Inferior parietal cortex (tissue), 1 donor: ENCODE data around the gene PRKCA.
"Not testable (repeated sequence)": the region's sequence is repeated elsewhere in the genome, so short reads cannot be mapped to it uniquely, and the experiment has no call there.

ENCODE experiments used
- DNase-seq: peaks from one replicate; pipeline ENCODE4 v3.0.0-alpha.2; 2016; ENCODE audit errors: extremely low spot score

PRKCA gene

DNA sequence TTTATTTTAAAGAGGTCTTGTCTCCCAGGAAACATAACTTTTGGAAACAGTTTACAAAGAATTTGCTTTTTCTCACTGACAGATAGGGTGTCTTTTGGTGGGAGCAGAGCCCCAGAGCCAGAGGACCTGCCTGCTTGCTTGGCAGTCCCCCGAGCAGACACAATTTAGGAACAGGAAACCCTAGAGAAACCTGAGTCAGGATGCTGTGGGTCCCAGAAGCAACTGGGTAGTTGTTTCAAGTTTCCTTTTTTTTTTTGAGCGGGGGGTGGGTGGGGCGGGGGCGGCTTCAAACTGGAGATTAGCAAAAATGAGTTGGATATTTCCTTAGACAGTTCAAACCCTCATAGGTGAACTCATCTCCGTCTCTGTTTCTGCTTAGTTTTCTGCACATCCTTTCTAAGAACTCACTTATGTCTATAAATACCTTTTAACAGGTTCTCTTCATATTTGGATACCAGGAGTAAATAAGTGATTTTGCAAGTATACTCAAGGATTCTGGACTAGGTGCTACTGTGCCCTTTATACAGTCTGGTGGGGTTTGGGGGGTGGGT lies 135.1 kb downstream of the PRKCA start:
- DNase-seq, result no peak

DNA sequence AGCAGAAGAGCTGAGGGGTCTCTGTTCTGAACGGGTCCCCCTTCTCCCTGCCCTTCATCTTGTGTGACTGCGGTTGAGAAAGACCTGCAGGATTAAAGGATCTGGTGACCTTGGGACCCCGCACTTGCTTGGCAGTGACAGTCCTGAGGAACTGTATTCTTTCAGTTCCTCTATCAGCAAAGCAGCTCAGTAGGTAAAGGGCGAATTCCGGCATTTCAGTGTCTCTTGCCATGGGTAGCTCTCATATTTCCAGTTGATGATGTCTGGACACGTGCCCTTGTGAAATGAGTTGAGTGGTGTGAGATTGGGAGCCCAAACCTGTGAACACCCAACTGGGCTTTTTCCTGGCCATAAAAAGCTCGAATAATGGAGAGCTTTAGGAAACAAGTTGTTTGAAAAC lies 135.7 kb downstream of the PRKCA start:
- no peak for DNase-seq

DNA sequence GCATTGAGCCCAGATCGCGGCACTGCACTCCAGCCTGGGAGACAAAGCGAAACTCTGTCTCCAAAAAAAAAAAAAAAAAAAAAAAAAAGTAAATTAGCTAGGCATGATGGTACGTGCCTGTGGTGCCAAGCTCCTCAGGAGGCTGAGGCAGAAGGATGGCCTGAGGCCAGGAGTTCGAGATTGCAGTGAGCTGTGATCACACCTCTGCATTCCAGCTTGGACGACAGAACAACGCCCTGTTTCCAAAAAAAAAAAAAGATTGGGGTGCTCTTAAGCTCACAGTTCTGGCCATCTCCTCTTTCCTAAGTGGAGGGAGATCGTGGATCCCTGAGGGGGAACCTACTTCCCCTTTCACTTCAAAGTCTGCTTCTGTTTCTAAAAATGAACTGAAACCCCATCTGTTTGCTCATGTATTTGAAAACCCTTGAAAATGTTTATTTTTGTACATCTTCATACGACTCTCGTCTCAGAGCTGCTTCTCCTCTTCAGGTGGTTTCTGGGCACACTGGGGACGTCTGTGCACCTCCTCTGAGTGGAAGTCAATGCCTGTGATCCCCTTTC lies 138.8 kb downstream of the PRKCA start:
- no peak for DNase-seq

DNA sequence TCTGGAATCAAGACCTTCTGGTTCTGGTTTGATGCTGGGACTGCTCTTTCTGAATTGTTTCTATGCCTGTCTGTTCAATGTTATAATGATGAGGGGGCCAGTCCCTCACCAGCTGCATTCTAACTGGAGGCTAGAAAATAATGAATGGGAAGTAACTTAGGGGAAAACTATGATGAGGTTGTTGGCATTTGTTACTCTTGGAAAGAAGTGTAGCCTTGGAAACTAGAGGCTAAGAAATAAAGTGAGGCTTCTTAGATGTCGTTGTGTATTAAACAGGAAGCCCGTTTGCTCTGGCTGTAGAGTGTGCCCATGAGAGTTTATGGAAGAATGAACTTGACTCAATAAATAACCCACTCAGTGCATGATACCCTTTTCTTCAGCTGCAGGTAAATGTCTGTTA lies 140.8 kb downstream of the PRKCA start:
- no peak for DNase-seq

DNA sequence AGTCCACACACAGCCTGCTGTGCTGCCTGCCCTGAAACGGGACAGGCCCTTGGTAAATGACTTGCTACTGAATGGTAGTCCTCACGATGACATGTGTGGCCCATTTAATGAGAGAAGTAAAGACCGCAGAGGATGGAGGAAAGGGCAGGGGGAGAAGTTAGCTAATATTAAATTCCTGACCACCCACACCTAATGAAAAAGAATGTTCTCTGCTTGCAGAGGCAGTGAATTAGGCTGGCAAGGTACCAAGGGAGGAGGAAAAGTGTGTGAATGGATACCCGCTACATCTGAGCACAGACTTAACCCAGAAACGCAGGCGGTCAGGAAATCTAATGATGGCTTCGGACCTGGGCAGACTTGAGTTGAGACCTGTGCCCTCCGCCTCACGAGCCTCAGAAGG lies 141.2 kb downstream of the PRKCA start:
- no peak for DNase-seq

DNA sequence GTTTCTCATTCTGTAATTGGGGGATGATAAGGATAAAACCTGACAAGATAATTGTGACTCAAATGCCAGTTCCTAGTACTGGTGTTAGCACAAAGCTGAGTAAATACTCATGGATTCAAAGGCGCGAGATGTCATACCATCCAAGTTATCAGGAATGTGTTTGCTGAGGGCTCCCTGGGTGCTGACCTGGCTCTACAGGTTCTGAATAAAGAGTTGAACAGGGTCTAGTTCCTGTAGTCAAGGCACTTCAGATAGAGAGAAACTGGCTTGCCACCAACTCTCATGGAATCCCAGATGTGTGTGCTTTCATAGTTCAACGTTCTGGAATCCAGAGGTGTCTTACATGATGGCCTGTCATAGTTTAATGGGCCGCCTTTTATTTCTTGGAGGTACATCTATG lies 141.6 kb downstream of the PRKCA start:
- no peak for DNase-seq

DNA sequence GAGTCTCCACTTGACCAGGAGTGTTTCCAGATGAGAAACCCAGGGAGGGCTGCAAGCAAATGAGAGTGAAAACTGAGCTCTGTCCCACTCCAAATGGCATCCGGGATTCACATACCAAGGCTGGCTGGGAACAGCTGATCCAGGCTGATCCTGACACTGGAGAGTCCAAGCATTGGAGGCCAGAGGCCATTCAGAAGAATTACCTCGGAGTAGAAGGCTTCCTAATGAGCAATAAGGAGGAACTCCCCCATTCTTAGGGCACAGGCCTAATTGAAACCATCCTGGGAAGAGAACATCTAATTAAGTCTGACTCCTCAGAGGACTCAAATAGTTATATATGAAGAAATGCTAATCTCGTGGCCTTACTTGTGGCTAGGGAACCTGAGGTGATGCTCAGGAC lies 142.8 kb downstream of the PRKCA start:
- DNase-seq, result no peak

DNA sequence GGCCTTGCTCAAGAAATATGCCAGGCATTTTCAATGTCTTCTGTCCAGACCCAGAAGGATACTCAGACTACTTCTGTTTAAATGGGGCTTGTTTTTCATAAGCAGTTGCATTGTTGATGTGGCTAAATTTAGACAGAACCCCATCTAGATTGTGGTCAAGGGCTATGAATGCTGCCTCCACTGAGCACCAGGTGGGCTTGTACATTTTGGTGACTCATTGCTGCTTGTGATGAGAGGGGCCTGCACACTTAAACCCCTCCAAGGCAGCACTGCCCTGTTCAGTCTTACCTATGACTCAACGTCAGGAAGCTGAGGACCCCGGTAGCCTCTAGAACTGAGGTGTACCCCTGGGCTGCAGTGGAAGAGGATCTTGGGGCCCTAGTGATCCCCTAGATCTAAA lies 144.0 kb downstream of the PRKCA start:
- no peak for DNase-seq

DNA sequence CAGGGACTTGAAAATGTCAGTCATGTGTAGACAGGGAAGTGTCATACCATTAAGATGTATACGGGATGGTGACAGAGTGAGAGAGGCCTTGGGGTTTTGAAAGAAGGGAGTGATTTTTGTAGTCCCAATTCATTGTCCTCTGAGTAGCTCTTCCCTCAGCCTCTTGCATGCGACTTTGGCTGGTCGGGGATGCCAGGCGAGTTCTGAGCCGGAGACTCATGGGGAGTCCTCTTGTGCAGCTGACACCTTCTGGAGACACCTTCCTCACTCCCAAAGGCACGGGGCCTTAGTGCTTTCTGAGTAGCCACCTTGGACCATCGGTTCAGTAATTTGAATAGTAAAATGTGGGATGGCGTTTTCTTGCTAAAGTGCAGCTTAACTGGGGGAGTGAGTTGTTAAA lies 144.7 kb downstream of the PRKCA start:
- DNase-seq, result no peak

DNA sequence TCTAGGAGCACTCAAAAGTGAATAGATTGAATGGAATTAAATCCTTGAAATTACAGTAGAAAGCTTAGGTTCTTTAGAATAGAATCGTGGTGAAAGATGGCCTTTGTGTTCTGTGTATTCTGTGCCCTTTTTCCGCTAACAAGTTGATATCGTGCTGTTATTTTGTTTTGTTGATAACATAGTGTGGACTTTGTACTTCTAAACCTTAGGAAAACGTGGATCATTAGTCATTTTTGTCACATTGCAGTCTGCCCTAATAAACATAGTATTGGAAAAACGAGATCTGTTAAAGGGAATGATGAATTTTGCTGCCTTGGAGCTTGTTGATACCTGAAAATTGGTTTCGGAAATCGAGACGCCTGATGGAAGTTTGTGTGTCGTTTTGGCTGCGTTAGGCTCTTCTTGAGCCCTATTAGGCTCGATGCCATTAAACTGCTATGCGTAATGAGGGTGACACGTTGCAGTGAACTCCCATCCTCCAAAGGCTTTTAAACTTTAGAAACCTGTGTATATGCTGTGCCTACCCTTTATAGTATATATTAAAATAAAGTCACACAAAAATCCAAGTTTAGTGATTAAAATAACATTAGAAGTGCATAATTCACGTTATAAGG lies 145.7 kb downstream of the PRKCA start:
- no peak for DNase-seq

DNA sequence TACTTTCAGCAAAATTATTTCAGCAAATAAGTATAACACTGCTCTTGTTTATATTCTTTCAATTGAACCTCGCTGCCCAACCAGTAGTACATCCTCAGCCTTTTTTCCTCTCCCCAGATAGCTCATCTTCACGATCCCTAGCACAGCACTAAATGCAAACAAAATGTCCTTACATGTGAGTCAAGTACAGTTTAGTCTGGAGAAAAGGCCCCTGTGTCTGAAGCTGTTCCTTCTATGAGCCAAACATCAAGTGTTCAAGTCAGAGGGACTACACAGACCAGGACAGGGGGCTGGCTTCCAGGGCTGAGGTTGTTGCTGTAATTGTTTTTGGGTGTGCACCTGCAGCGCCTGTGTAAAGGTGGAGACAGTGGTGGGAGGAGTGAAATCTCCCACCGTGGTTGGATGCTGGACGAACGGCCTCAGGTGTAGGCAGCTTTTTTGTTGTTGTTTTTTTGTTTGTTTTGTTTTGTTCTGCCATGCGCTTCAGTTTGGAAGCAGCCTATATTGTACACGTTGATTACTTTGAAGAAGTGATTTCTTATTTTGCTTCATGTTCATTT lies 147.1 kb downstream of the PRKCA start:
- no peak for DNase-seq

DNA sequence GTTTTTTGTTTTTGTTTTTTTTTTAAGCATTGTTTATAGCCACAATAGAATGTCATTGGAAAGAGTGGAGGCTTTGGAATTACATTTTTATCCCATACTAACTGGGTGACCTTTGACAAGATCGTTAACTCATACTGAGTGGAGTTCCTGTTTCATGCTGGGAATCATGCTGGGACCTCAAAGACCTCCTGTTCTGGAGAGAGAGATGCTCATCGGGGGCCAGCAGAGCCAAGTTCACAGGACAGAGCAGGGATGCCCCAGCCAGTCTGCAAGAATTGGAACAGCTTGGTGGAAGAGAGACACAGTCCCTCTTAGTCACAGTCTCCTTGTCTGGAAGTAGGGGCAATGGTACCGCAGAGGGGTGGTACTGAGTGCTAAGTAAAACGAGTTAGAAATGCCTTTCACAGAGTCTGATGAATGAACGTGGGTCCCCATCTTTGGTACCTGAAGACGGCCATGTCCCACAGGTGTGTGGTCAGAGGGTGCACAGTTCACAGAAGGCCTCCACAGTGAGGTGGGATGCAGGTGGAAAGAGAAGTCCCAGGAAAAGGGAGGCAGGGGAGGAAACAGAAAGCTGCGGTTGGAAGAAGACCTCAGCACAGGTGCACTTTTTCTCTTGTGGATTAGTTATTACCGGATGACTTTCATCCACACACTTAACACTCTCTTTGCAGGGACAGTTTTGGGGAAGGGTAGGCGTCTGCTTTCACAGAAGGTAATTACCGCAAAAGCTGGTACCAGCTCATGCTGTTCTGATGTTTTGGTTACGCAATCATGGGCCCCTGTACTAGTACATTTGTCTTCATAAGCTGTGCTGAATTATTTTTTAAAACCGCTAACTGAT lies 147.8 kb downstream of the PRKCA start:
- DNase-seq, result no peak

DNA sequence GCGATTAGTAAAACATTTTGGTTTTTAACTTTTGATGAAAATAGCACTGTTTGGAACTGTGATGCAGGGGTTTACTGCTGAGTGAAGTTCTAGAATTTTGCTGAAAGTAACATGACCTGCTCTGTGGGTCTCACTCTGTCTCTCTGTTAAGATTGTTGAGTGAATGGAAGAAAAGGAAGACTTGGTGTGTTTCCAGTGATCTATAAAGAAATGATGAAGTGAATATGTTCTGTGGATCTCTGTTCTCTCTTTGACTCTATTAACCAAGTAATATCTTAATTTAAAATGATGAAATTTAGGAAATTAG lies 148.4 kb downstream of the PRKCA start:
- no peak for DNase-seq

DNA sequence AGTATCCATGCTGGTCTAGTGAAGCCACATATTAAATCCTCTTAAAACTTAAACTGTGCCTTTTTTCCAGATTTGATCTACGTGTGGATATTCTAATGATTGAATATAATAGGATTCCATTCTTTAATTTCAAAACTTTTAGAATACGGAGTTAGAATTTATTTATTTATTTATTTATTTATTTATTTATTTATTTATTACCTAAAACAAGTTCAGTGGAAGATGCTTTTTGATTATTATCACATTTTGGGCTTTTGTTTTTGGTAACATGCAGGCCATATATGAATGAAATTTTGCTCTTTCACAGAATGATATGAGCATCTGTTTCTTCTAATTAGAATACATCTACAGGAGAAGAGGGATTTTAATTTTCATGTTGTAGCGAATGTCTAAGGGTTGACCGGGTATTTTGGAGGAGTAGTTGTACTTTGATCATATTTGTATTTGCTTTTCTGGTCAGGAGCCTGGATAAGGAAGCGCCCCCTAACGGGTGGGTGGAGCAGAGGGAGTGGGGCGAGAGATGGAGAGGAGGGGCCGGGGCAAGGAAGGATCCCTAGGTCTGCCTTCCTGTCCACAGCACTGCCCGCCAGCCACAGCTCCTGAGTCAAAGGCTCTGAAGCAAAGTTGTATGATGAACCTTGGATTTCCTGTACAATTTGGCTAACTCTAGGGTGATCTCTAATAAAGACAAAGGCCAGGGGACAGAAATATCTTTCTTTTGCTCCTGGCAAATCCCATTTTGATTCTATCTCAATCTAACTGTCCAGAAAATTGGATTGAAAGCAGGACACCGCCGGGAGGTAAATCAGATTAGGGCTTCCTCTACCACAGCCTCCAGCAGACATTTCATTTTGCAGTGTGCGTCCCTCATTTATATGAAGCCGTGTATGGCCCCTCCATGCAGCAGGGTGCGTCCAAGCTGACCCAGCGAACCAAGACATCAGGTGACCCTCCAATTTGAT lies 149.1 kb downstream of the PRKCA start:
- no peak for DNase-seq

DNA sequence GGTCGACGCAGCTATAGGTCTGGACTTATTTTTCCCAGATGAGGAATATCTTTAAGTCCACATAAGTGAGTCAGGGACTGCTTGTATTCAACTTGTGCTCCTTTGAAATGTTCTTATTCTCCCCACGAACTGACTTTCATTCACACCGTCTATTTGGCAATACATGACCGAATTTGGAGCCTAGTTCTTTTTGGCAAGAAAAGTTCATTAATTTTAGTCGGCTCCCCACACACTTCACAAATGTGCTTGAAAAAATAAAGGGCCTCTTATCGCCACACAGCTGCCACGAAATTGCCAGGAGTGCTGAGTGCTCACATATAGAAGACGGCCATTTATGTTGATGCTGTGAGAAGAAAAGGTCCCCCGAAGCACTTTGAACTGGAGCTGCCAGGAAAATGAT lies 152.6 kb downstream of the PRKCA start:
- peak; percentile 55 for DNase-seq

DNA sequence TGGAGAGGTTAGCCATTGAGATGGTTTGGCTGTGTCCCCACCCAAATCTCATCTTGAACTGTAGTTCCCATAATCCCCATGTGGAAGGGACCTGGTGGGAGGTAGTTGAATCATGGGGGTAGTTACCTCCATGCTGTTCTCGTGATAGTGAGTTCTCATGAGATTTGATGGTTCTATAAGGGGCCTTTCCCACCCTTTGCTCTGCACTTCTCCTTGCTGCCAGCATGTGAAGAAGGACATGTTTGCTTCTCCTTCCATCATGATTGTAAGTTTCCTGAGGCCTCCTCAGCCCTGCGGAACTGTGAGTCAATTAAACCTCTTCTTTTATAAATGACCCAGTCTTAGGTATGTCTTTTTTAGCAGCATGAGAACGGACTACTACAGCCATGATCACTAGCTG lies 155.1 kb downstream of the PRKCA start:
- not testable (repeated sequence) for DNase-seq

DNA sequence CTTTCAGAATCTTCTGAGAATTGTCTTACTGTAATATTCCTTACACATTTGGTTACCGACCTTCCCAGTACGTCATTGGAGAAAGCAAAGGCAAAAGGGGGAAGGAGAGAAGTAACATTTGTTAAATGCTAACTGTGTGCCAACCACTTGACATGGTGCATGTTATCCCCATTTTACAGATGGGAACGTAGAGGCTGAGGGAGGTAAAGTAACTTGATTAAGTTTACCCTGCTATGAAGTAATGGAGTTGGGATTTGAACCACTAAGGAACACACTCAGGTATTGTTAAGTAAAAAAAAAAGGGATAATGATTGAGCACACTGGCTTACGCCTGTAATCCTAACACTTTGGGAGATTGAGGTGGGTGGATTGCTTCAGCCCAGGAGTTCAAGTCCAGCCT lies 156.4 kb downstream of the PRKCA start:
- DNase-seq, result no peak

DNA sequence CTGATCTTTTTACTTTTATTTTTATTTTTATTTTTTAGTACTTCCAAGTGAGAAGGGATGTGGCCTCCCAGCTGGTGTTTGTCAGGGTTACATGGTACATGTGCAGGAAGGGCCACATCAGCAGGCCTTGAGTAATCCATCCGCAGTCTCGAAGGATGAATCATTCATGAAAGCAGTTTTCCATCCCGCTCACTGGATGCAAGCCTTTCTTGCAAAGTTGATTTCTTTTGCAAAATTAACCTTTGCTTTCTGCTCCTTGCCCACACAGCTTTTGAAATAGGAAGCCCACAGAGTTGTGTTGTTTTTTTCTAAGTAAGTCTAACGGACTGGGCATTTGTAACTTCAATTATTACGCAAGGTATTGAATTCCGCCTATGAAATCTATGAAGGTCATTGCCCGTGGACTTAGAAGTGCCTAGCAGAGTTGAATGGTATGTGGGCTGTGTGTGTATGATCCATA lies 157.4 kb downstream of the PRKCA start:
- no peak for DNase-seq

DNA sequence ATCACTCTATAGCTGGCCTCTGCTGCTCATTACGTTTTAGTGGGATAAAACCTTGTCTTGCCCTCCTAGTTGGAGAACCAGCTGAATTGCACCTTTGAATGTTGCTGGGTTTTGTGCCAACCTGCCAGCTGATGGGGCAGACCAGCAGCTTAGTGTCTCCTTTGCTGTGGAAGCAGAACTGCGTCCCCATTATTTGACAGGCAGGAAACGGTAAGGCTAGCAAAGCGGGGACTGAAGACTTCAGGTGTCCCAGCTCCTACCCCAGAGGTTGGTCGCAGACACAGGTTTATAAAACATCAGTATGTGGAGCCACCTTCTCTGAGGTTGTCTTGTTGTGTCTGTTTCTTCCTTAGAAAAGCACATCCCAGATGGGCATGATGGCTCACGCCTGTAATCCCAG lies 158.1 kb downstream of the PRKCA start:
- no peak for DNase-seq

DNA sequence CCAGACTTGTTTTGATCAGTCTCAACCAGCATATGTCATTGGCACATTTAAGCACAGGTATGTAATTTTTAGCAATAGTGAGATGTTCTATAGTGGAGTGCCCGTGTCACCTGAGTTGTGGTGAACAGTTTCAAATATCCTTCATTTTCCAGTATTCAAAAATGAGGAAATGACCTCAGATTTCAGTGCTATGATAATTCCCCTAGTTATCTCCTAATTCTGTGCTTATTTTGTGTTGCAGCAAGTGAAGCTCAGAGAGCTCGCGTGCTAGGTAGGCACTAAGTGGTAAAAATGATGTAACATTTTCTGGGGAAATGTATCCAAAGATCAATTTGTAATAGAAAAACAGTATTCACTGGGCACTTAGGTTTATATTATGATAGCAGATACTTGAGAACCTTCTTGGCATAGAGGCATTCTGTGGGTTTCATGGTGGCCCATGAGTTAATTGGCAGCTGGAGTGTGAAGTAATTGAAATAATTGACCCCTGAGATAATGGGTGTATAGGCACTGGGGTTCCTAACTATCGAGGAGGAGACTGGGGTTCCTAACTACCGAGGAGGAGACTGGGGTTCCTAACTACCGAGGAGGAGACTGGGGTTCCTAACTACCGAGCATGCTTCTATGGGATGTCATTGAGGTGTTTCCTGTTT lies 159.1 kb downstream of the PRKCA start:
- DNase-seq, result no peak

DNA sequence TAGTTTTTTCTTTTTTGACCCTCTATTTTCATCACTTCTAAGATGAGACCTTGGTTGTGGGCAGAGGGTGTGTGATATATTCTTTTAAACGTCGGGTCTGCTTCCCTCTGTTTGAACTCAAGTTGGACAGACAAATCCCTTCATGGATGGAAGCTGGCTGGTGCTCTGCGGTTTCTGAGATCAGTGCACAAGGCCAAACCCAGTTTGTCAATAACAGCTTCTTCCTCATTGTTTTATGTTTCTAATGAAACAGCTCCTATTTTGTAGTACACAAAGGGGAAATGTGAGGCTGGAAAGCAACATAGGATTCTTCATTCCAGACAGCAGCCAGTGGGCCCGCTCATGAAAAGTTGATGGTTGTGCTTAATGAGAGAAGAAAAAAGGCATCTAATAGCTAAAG lies 159.6 kb downstream of the PRKCA start:
- no peak for DNase-seq
